Measurements from ENCODE around the gene GPSM3. TPM values are rescaled to one million over a fixed set of nuclear protein-coding genes. Genes with fewer than 3 reads are reported as not detected.
A peak's percentile ranks its signal among the peaks of the same experiment; 100 is the strongest.

Gene GPSM3
- total and polyA plus RNA-seq, 2 experiments from 2014 or later = 4.7 to 5.9 TPM

DNA sequence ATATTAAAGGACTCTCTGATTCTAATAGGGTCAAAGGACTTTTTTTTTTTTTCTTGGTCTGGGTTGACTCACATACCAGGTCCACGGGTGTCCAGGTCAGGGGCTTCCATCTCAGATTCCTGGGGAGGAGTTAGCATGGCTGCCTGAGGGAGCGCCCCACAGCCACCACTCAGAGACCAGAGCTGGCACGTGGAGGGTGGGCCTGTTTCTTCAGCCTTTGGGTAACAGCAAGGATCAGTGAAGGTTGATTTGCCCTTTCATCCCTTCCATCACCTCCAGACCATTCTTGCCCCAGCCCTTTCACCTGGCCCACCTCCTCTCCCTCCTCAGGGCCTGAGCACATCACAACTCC lies 5.9 kb upstream of the GPSM3 start (continued):
- TF ChIP-seq, protein P1, sequence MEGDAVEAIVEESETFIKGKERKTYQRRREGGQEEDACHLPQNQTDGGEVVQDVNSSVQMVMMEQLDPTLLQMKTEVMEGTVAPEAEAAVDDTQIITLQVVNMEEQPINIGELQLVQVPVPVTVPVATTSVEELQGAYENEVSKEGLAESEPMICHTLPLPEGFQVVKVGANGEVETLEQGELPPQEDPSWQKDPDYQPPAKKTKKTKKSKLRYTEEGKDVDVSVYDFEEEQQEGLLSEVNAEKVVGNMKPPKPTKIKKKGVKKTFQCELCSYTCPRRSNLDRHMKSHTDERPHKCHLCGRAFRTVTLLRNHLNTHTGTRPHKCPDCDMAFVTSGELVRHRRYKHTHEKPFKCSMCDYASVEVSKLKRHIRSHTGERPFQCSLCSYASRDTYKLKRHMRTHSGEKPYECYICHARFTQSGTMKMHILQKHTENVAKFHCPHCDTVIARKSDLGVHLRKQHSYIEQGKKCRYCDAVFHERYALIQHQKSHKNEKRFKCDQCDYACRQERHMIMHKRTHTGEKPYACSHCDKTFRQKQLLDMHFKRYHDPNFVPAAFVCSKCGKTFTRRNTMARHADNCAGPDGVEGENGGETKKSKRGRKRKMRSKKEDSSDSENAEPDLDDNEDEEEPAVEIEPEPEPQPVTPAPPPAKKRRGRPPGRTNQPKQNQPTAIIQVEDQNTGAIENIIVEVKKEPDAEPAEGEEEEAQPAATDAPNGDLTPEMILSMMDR (conservative IDR thresholded peaks at IDR 0.05; ENCODE audit: low read depth in 2 of 2) = no peak
- TF ChIP-seq ZNF331 (CRISPR knock-in tag; IDR thresholded peaks at IDR 0.05; ENCODE audit: low read depth) (no peak), CREB1 (CRISPR knock-in tag; IDR thresholded peaks at IDR 0.05; ENCODE audit: low read depth) (no peak), EZH2phosphoT487 (IDR thresholded peaks at IDR 0.05; ENCODE audit: unreplicated experiment) (no peak)
- TF ChIP-seq, protein P2, sequence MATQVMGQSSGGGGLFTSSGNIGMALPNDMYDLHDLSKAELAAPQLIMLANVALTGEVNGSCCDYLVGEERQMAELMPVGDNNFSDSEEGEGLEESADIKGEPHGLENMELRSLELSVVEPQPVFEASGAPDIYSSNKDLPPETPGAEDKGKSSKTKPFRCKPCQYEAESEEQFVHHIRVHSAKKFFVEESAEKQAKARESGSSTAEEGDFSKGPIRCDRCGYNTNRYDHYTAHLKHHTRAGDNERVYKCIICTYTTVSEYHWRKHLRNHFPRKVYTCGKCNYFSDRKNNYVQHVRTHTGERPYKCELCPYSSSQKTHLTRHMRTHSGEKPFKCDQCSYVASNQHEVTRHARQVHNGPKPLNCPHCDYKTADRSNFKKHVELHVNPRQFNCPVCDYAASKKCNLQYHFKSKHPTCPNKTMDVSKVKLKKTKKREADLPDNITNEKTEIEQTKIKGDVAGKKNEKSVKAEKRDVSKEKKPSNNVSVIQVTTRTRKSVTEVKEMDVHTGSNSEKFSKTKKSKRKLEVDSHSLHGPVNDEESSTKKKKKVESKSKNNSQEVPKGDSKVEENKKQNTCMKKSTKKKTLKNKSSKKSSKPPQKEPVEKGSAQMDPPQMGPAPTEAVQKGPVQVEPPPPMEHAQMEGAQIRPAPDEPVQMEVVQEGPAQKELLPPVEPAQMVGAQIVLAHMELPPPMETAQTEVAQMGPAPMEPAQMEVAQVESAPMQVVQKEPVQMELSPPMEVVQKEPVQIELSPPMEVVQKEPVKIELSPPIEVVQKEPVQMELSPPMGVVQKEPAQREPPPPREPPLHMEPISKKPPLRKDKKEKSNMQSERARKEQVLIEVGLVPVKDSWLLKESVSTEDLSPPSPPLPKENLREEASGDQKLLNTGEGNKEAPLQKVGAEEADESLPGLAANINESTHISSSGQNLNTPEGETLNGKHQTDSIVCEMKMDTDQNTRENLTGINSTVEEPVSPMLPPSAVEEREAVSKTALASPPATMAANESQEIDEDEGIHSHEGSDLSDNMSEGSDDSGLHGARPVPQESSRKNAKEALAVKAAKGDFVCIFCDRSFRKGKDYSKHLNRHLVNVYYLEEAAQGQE (IDR thresholded peaks at IDR 0.05; ENCODE audit: unreplicated experiment) = no peak

- H3K36me3 Mint-ChIP-seq (ENCODE audit: low read depth) = no peaks in the 10 kb centered on the region
- peaks cover 42% of the 10 kb centered on the region for H3K4me1 Mint-ChIP-seq
- H3K4me1 ChIP-seq (ENCODE audit: insufficient read depth) = peaks cover 41% of the 10 kb centered on the region
- H3K4me2 ChIP-seq = peak overlapping the region; percentile 100
- H3K36me3 ChIP-seq (ENCODE audit: insufficient read depth) = no peaks in the 10 kb centered on the region
- no peaks in the 10 kb centered on the region for H3K27me3 ChIP-seq (ENCODE audit: insufficient read depth)
- H3F3A ChIP-seq (replicated peaks; ENCODE audit: low read depth) = peaks cover 17% of the 10 kb centered on the region
- H3K9me2 ChIP-seq (ENCODE audit: insufficient read depth) = no peaks in the 10 kb centered on the region
- H3K4me3 Mint-ChIP-seq = peak overlapping the region; percentile 95
- DNase-seq (ENCODE audit: low spot score) = peak; percentile 67
- ATAC-seq = peak; percentile 0; the same call in 2 of the 3 replicates
- peak overlapping the region; percentile 99 for H3K4me3 ChIP-seq
- H3K27ac ChIP-seq (ENCODE audit: low read depth) = peak overlapping the region; percentile 100; the same call in 1 of the 2 replicates
- H3K9me3 Mint-ChIP-seq = no peaks in the 10 kb centered on the region; the same call in 2 of the 3 replicates
- H3K79me2 ChIP-seq (replicated peaks; ENCODE audit: insufficient read depth) = no peaks in the 10 kb centered on the region
- peaks cover 13% of the 10 kb centered on the region for H3K27me3 Mint-ChIP-seq (ENCODE audit: insufficient read depth, low read depth, poor library complexity)
- peak overlapping the region; percentile 86 for H2AFZ ChIP-seq
- no peaks in the 10 kb centered on the region for H4K20me1 ChIP-seq (replicated peaks; ENCODE audit: insufficient read depth)
- H3K27ac Mint-ChIP-seq = peak overlapping the region; percentile 100
- TF ChIP-seq ZNF114 (CRISPR knock-in tag; IDR thresholded peaks at IDR 0.05) = no peak
- TF ChIP-seq, protein P1 (conservative IDR thresholded peaks at IDR 0.05; ENCODE audit: low read depth in 2 of 2) = peak; percentile 16 to 28; a peak in 1 of 4 replicates
Observed at GRCh38 chr6:32196682-32197616, 4.5 kb upstream of the GPSM3 start.
